GM10266 (cell line): Measurements from ENCODE around the gene SLC34A3.

Experiments used
- DNase-seq: peaks from one replicate; pipeline ENCODE4 v3.0.0; 2012; ENCODE audit errors: extremely low spot score
- TF ChIP-seq, protein P1 (sequence below): IDR thresholded peaks from 2 replicates; pipeline ENCODE4 v1.5.1; 2012; ENCODE audit warnings: mild to moderate bottlenecking, low read depth; ENCODE audit not compliant: control insufficient read depth, insufficient read depth; ENCODE audit errors: missing control alignments

SLC34A3 gene

DNA sequence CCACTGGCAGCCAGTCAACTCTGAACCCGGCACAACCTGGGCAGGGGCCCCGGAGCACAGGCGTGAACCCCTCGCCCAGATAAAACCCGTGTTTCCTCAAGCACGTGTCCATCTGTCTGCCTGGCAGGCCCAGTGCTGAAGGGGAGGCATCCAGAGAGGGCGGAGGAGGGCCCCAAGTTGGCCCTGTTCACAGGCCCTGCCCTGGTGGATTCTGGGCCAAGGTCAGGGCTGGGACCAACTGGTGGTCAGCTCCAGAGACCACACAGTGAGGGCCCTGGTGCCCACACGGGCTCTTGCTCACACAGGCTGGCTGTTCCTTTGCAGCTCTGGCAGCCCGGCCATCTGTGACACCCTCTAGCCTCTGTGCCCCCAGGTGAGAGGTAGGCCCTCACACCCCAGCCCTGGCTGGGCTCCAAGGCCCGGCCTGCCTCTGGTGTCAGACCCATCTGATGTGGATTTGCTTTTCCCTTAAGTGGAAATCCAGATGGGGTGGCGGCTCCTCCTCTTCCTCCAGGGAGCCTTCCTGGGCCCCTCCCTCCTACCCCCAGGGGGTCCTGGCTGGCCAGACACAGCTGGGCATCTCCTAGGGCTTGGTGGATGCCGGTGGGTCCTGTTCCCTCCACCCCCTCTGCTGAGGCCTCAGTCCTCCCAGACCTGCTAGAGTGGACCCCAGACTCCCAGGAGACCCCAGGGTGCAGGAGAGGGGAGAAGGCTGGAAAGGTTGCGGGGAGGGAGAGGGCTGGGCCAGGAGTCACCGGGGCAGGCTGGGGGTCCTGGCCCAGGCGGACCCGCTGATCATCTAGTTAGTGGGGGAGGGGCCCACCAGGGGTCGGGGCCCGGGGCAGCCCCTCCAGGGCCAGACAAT is 19.9 kb downstream of the SLC34A3 start:
- TF ChIP-seq, protein P1, sequence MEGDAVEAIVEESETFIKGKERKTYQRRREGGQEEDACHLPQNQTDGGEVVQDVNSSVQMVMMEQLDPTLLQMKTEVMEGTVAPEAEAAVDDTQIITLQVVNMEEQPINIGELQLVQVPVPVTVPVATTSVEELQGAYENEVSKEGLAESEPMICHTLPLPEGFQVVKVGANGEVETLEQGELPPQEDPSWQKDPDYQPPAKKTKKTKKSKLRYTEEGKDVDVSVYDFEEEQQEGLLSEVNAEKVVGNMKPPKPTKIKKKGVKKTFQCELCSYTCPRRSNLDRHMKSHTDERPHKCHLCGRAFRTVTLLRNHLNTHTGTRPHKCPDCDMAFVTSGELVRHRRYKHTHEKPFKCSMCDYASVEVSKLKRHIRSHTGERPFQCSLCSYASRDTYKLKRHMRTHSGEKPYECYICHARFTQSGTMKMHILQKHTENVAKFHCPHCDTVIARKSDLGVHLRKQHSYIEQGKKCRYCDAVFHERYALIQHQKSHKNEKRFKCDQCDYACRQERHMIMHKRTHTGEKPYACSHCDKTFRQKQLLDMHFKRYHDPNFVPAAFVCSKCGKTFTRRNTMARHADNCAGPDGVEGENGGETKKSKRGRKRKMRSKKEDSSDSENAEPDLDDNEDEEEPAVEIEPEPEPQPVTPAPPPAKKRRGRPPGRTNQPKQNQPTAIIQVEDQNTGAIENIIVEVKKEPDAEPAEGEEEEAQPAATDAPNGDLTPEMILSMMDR, result no peak
- DNase-seq, result no peak

DNA sequence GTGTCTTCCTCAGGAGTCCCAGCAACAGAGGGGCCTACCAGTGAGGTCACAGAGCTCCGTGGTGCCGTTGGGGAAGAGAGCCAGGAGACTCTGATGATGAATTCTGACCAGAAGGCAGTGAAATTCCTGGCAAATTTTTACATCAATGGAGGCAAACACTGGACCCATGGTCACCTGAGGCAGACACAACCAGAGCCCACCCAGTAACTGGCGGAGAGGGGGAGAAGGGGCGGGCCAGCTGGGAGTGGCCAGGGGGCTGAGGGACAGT is 20.4 kb downstream of the SLC34A3 start, which contains the start of gene STPG3:
Gene STPG3, plus strand, starts transcription at position 93 of the 268 bp plus-strand sequence. Its CDS starts 1 bp downstream, at position 94.
- DNase-seq, result no peak
- TF ChIP-seq, protein P1, result no peak

DNA sequence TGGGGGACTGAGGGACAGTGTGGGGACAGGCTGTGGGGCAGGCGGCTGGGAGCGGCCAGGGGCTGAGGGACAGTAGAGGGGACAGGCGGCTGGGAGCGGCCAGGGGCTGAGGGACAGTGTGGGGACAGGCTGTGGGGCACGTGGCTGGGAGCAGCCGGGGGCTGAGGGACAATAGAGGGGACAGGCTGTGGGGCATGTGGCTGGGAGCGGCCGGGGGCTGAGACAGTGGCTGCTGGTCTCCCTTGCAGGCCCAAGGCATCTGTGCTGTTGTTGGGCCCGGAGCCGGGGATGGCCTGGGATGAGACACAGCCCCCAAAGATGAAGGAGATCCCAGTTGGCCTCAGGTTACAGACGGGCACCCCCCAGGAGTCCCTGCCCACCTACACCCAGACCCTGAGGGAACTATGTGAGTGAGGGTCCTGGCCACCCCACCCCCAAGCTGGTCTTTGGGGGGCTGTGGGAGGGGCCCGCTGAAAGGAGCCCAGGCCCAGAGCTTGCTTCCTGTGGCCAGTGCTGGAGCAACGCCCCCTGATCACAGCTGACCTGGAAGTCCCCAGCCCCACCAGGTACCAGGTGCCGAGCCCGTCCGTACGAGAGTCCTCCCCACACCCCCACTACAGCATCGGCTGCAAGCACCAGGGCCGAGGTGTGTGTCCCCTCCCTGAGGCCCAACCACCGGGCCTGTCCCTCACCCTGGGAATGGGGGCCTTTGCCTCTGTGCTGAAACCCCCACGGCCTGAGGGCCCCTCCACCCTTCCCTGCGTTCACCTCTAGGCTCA is 21.0 kb downstream of the SLC34A3 start:
- no peak for DNase-seq
- TF ChIP-seq, protein P1, result no peak

DNA sequence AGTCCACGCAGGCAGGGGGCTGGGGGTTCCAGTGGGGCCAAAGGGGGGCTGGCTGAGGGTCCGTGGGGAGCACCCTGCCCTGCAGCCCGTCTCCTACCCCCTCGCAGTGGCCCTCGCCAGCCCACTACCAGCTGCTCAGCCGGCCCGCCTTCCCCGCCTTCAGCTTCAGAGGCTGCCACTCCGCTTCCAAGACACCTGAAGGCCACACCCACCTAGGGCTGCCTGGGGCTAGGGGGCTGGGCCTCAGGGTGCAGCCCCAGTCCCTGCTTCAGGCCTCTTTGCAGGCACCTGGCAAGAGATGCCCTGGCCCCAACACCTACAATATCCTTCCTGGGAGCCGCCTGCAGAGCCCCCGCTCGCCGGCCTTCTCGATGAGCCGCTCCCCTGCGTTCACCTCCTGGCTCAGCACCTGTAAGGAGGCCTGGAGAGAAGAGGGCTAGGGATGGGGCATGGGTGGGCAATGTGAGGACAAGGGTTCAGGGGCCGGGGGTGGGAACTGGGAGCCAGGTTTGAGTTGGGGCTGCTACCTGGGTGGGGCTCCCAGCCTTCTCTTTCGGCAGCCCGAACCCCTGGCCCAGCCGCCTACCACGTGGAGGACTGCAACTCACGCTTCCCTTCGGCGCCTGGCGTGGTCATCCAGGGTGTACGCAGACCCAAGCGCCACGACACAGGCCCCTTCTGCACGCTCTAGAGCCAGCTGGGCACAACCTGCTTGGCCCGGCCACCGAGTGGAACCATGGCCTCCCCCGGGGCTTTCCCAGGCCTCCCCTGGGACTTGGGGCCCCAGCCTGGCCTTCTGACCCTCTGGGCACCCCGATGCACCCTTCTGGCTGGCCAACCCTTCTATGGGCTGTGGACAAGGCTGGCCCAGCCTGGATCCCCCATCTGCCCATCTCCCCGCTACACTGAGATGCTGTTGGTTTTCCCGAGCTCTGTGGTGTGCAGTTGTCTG is 22.1 kb downstream of the SLC34A3 start:
- no peak for DNase-seq
- TF ChIP-seq, protein P1, result no peak

DNA sequence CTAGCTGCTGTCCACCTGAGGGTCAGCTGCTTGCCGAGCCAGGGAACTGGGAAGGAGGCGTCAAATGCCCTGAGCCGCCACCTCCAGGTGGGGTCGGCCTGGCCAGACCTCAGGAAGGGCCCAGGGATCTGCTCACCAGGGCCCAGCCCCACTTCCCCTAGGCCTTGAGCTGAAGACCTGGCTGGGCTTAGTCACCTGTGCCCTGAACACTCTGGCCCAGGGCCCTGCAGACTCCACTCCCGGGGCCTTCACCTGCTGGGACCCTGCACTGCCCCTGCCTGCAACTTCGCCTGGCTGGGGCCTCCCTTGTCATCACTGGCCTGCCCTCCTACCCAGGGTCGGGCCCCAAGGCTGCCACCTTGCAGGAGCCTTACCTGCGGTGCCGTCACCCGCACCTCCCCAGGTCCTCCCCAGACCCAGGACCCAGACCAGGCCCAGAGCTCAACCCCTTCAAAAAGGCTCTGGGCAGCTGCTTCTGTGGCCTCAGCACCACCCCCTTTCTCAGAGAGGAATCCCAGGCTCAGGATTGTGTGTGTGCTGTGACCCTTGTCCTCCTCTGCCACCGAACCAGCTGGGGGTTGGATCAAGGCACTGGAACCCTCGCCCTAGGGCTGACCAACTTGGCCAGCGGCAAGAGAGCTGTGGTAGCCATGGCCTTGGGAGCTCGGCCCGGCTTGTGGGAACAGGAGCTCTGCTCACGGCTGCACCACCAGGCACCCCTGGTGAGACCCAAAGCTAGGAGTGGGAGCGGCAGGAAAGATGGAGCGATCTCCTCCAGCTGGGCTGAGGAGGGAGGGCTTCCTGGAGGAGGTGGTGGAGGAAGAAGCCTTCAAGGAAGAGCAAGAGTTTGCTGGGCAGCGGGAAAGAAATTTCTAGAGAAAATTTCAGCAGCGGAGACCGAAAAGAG is 23.3 kb downstream of the SLC34A3 start:
- TF ChIP-seq, protein P1, result no peak
- no peak for DNase-seq

DNA sequence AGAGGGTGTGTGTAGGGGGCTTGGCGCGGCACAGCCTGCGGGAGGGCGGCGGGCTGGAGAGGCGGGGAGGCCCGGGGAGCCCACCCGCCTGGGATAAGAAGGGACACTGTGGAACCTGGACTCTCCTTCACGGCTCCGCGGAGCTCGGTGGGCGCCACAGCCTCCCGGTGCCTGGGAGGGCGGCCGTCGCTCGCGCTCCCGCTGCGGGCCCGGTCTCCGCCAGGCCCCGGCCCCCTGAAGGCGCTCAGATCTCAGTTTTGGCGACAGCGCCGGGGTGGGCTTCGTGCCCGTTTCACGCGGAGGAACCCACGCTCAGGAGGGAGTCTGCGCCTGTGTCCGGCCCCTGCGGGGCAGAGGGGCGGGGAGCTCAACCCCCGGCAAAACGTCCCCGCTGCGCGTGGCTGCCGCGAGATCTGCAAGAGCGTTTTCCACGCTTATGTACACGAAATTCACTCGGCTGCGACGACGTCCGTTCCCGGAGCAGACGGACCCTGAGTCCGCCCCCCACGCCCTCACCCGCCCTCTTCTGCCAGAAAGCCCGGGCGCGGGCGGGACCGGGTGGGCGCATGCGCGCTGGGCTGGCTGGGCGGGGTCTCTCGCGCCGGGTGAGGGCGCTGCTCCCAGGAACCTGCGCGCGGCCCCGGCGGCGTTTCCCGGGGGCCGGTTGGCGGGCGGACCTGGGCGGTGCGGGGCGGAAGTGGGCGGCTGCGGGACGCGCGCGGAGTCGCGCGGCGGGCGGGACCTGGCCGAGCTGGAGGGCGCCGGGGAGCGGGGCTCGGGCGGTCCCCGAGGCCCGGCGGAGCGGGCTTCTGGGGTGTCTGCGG is 24.1 kb downstream of the SLC34A3 start, which contains the start of gene NELFB:
Gene NELFB, plus strand, starts transcription at position 704 of the 824 bp plus-strand sequence.
- TF ChIP-seq, protein P1, result no peak
- DNase-seq, result peak; percentile 100
